ENCODE data around the gene PHF21B. TPM values are rescaled to one million over a fixed set of nuclear protein-coding genes. Genes with fewer than 3 reads are reported as not detected.

The PHF21B gene
- total and polyA plus RNA-seq, 2 of the 8 experiments (the other 6 are each of a cell fraction or from before 2014, with no cell fraction given), result 19.3 to 68.1 TPM

- no peak for FAIRE-seq
Measured at GRCh38 chr22:44995105-44995514, 14.7 kb downstream of the PHF21B start.

More at GRCh38 chr22:44995105-44995514, 14.7 kb downstream of the PHF21B start:
- H3K56ac ChIP-seq (replicated peaks; ENCODE audit: insufficient read length, low read depth, low read length), result no peak overlapping the region
- H3K23me2 ChIP-seq (ENCODE audit: low read depth, low read length), result no peaks in the 10 kb centered on the region
- H3K9me3 ChIP-seq (ENCODE audit: insufficient read depth in 2 of 2, low read depth in 1 of 2, low read length in 1 of 2), result no peaks in the 10 kb centered on the region
- H3K23ac ChIP-seq (ENCODE audit: insufficient read length), result no peak overlapping the region
- H4K20me1 ChIP-seq (replicated peaks in 1 of 2; ENCODE audit: control insufficient read depth in 1 of 2, insufficient read depth in 2 of 2, low read length in 2 of 2), result peaks cover 57 to 68% of the 10 kb centered on the region in 2 experiments
- CTCF ChIA-PET (ENCODE audit: partially characterized antibody), result interaction anchor here (1.0 to 3.1 kb wide), 7 partner anchors 10 to 86 kb away, joined by 3 to 10 read pairs (median 3); no protein-coding TSS in a partner anchor
- no peak overlapping the region for H4K8ac ChIP-seq (ENCODE audit: extremely low read depth, insufficient read depth, low read length)
- H3K36me3 ChIP-seq (ENCODE audit: control insufficient read depth in 2 of 4, insufficient read depth in 4 of 4, low read length in 3 of 4), result peaks cover 0 to 68% (median 7%) of the 10 kb centered on the region in 4 experiments; a peak in 5 of 8 replicates
- peaks cover 0 to 21% (median 6%) of the 10 kb centered on the region in 4 experiments; a peak in 6 of 7 replicates for H3K4me1 ChIP-seq (replicated peaks in 1 of 4; ENCODE audit: control insufficient read depth in 3 of 4, insufficient read depth in 4 of 4, low read length in 3 of 4)
- H2BK12ac ChIP-seq (ENCODE audit: low read depth, low read length), result no peak overlapping the region
- no peak overlapping the region for H3K14ac ChIP-seq (ENCODE audit: insufficient read length)
- no peak overlapping the region for H3K27ac ChIP-seq (ENCODE audit: low read depth, low read length)
- no peak overlapping the region for H2BK120ac ChIP-seq (replicated peaks; ENCODE audit: low read depth, low read length)
- no peak overlapping the region for H3K4me3 ChIP-seq (ENCODE audit: extremely low read depth in 1 of 4, insufficient read depth in 2 of 4, low read depth in 3 of 4, low read length in 4 of 4)
- H2BK5ac ChIP-seq (ENCODE audit: low read depth, low read length), result no peak overlapping the region; the same call in 1 of the 2 replicates
- no peak overlapping the region for H3K9ac ChIP-seq (replicated peaks in 1 of 4; ENCODE audit: extremely low read depth in 1 of 4, low read depth in 3 of 4, low read length in 3 of 4)
- no peak overlapping the region for H4K91ac ChIP-seq (replicated peaks; ENCODE audit: insufficient read length, low read length)
- H2BK20ac ChIP-seq (ENCODE audit: low read length), result no peak overlapping the region
- peaks cover 42% of the 10 kb centered on the region for H3K79me1 ChIP-seq (ENCODE audit: low read depth, low read length)
- no peak overlapping the region for H2AK5ac ChIP-seq (ENCODE audit: low read depth, low read length)
- TF ChIP-seq POLR2A (IDR thresholded peaks at IDR 0.05; ENCODE audit: control extremely low read depth in 1 of 2, low read depth in 2 of 2, low read length in 2 of 2) (no peak), KDM1A (IDR thresholded peaks at IDR 0.05; ENCODE audit: borderline replicate concordance, low read length) (no peak), EGR1 (IDR thresholded peaks at IDR 0.05; ENCODE audit: borderline replicate concordance, low read depth, low read length) (no peak), KDM4A (IDR thresholded peaks at IDR 0.05; ENCODE audit: low read depth, low read length, severe bottlenecking) (no peak), TCF12 (IDR thresholded peaks at IDR 0.05; ENCODE audit: low read depth, low read length) (no peak), RXRA (IDR thresholded peaks at IDR 0.05; ENCODE audit: insufficient read depth, low read depth, low read length) (no peak), MAX (IDR thresholded peaks at IDR 0.05) (no peak), MAFK (IDR thresholded peaks at IDR 0.05; ENCODE audit: low read depth, low read length) (no peak), BRCA1 (IDR thresholded peaks at IDR 0.05; ENCODE audit: low read depth, low read length) (no peak), RNF2 (IDR thresholded peaks at IDR 0.05; ENCODE audit: borderline replicate concordance, low read depth, low read length, missing control alignments, poor library complexity, severe bottlenecking) (no peak), CBX5 (IDR thresholded peaks at IDR 0.05; ENCODE audit: low read depth, low read length) (no peak)
- no peaks in the 10 kb centered on the region for H3K27me3 ChIP-seq (replicated peaks in 1 of 4; ENCODE audit: control insufficient read depth in 3 of 4, extremely low read depth in 1 of 4, insufficient read depth in 3 of 4, low read length in 3 of 4)
- no peak overlapping the region for H2AFZ ChIP-seq (ENCODE audit: low read length)
- 90% methylated on average over 7 of the region's 7 CpGs; no CpG with 5 or more reads in 1 of the 2 experiments for WGBS, 2 experiments (ENCODE audit: extremely low coverage in 1 of 2, insufficient coverage in 1 of 2, insufficient read length in 1 of 2, insufficient replicate concordance in 2 of 2, low coverage in 1 of 2, low lambda C conversion rate in 2 of 2, missing lambda C conversion rate in 1 of 2)
- peaks cover 52 to 100% of the 10 kb centered on the region in 2 experiments for H3K79me2 ChIP-seq (ENCODE audit: control insufficient read depth in 1 of 2, insufficient read depth in 2 of 2, low read length in 2 of 2)
- POLR2A ChIA-PET (ENCODE audit: partially characterized antibody), result interaction anchor here (0.6 to 11.3 kb wide), 8 partner anchors 7 to 132 kb away, joined by 3 to 224 read pairs (median 5); partner anchors contain the start of gene PHF21B
- no peak for DNase-seq (ENCODE audit: low read depth in 1 of 2, low spot score in 2 of 2)
- H3K4me2 ChIP-seq (ENCODE audit: insufficient read depth in 1 of 2, low read depth in 2 of 2, low read length in 2 of 2), result no peak overlapping the region
- 0 out of 2 replicates have a peak overlapping the region, but pooled peaks have one; percentile 15 for H3K18ac ChIP-seq (ENCODE audit: extremely low read depth, low read length)
- no peak overlapping the region for H3K4ac ChIP-seq (replicated peaks; ENCODE audit: insufficient read length, low read depth, low read length)
- H4K5ac ChIP-seq (ENCODE audit: insufficient read length, low read depth, low read length), result no peak overlapping the region
- H2BK15ac ChIP-seq (ENCODE audit: low read length), result no peak overlapping the region

All from H1 (cell line).